ENCODE measurements around the gene FKTN. TPM values are rescaled to one million over a fixed set of nuclear protein-coding genes. Genes with fewer than 3 reads are reported as not detected.
A peak's percentile ranks its signal among the peaks of the same experiment; 100 is the strongest.

Gene FKTN
- total RNA-seq, 2 donors from 2014 or later: 10.2 to 20.5 TPM

DNA sequence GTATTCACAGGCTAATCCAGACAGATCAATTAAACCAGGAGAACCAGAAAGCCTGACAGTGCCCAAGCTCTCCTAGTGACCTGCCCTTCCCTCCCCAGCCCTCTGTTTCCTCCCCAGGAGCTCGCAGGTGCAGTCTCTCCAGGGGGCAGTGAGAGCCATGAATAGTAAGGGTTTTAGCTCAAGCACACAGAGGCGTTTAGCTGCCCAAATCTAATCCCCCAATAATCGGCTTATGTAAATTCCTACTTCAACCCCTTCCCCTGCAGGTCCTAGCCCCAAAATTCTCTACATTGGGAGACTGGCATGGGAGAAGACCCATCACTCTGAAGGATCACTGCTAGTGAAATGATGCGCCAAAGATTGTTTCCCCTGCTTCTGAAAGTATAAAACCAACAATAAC, 93.9 kb downstream of the FKTN start:
- Histone ChIP-seq H3K36me3 (no peaks in the 10 kb centered on the region), H3K27ac (no peak overlapping the region), H3K27me3 (replicated peaks; ENCODE audit: insufficient read depth) (peaks cover 6% of the 10 kb centered on the region), H3K9me3 (no peaks in the 10 kb centered on the region), H3K4me3 (no peak overlapping the region), H3K4me1 (ENCODE audit: control insufficient read depth in 1 of 2, low read depth in 2 of 2) (peaks cover 9 to 11% of the 10 kb centered on the region in 2 donors)
- ATAC-seq (ENCODE audit: insufficient number of reproducible peaks, low FRiP score, low read depth) (no peak), DNase-seq (ENCODE audit: low spot score) (no peak)
- TF ChIP-seq, protein P1, sequence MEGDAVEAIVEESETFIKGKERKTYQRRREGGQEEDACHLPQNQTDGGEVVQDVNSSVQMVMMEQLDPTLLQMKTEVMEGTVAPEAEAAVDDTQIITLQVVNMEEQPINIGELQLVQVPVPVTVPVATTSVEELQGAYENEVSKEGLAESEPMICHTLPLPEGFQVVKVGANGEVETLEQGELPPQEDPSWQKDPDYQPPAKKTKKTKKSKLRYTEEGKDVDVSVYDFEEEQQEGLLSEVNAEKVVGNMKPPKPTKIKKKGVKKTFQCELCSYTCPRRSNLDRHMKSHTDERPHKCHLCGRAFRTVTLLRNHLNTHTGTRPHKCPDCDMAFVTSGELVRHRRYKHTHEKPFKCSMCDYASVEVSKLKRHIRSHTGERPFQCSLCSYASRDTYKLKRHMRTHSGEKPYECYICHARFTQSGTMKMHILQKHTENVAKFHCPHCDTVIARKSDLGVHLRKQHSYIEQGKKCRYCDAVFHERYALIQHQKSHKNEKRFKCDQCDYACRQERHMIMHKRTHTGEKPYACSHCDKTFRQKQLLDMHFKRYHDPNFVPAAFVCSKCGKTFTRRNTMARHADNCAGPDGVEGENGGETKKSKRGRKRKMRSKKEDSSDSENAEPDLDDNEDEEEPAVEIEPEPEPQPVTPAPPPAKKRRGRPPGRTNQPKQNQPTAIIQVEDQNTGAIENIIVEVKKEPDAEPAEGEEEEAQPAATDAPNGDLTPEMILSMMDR (IDR thresholded peaks at IDR 0.05): no peak

DNA sequence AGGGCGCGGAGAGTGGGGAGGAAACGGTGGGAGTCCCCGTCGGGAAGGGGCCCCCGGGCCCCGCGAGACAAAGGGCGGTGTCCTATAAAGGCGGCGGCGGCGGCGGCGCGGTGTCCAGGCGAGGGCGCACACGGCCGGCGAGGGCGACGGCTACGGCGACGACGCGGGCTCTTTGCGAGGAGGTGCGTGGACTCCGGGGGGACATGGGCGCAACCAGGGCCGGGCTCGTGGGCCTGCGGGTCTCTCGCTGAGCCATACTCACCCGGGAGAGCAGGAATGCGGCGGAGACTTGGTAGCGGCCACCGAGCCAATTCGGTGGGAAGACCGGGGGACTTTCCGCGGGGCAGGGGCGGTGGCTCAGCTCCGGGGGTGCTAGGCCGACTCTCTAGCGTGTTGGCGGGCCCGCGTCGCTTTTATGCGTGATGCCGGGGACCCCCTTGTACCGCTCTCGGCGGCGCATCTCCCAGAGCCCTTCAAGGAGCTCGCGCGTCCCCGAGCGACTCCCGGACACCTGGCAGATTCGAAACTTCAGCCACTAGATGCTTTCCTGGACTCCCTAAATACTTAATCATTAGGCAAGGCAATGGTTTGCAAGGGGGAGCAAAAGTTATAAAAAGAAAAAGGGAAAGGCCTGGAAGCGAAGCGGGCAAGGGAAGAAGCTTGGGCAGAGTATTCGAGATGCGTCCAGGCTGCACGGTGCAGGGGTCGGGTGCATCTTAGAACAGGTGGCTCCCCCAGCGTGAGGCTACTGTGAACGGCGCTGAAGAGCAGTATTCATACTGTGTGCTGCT, 98.4 kb downstream of the FKTN start:
- Histone ChIP-seq H3K9me3 (no peaks in the 10 kb centered on the region), H3K4me3 (peak overlapping the region; percentile 68), H3K27ac (no peak overlapping the region), H3K27me3 (replicated peaks; ENCODE audit: insufficient read depth) (peaks cover 6% of the 10 kb centered on the region), H3K4me1 (ENCODE audit: control insufficient read depth in 1 of 2, low read depth in 2 of 2) (peaks cover 9 to 11% of the 10 kb centered on the region in 2 donors), H3K36me3 (no peaks in the 10 kb centered on the region)
- DNase-seq (ENCODE audit: low spot score) (no peak), ATAC-seq (ENCODE audit: insufficient number of reproducible peaks, low FRiP score, low read depth) (no peak)
- TF ChIP-seq, protein P1 (IDR thresholded peaks at IDR 0.05): no peak

DNA sequence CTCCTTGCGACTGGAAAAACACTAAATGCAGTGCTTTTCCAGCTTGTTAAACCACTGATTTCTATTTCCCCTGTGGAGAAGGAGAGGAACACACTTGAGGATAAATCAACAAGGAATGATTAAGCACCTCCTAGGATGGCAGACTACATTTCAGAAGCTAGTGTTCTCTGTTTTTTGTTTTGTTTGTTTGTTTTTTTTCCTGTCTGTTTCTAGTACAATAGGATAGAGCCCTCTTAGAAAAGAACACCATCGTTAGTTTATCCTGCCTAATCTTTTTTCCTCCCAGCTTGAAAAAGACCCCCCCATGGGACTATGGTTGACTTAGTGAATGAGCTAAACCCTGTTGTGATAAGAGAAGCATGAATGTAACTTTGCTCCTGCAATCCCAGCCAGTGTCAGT, 100.4 kb downstream of the FKTN start:
- Histone ChIP-seq H3K9me3 (no peaks in the 10 kb centered on the region), H3K36me3 (no peaks in the 10 kb centered on the region), H3K4me3 (no peak overlapping the region), H3K27me3 (replicated peaks; ENCODE audit: insufficient read depth) (peaks cover 6% of the 10 kb centered on the region), H3K4me1 (ENCODE audit: control insufficient read depth in 1 of 2, low read depth in 2 of 2) (peaks cover 9 to 11% of the 10 kb centered on the region in 2 donors), H3K27ac (no peak overlapping the region)
- TF ChIP-seq, protein P1 (IDR thresholded peaks at IDR 0.05): no peak
- ATAC-seq (ENCODE audit: insufficient number of reproducible peaks, low FRiP score, low read depth) (no peak), DNase-seq (ENCODE audit: low spot score) (no peak)

- no peaks in the 10 kb centered on the region for H3K9me3 ChIP-seq
- no peak overlapping the region for H3K27ac ChIP-seq
- no peak overlapping the region for H3K4me3 ChIP-seq
- no peak for ATAC-seq (ENCODE audit: insufficient number of reproducible peaks, low FRiP score, low read depth)
- H3K36me3 ChIP-seq: no peaks in the 10 kb centered on the region
- no peaks in the 10 kb centered on the region for H3K27me3 ChIP-seq (replicated peaks; ENCODE audit: insufficient read depth)
- DNase-seq (ENCODE audit: low spot score): no peak
- TF ChIP-seq, protein P1 (IDR thresholded peaks at IDR 0.05): no peak
- peaks cover 7 to 8% of the 10 kb centered on the region in 2 donors for H3K4me1 ChIP-seq (ENCODE audit: control insufficient read depth in 1 of 2, low read depth in 2 of 2)
Observed at GRCh38 chr9:105661011-105661410, 103.1 kb downstream of the FKTN start.

GRCh38 chr9:105662184-105663104, 104.5 kb downstream of the FKTN start, which contains the start of gene TAL2:
Gene TAL2, plus strand, starts transcription at chr9:105662457. Its CDS starts 40 bp downstream, at chr9:105662497.
- Histone ChIP-seq H3K27ac (no peak within 1 kb of the TSS), H3K4me3 (no peak within 1 kb of the TSS), H3K9me3 (no peaks in the 10 kb centered on the region), H3K27me3 (replicated peaks; ENCODE audit: insufficient read depth) (no peaks in the 10 kb centered on the region), H3K36me3 (no peaks in the 10 kb centered on the region), H3K4me1 (ENCODE audit: control insufficient read depth in 1 of 2, low read depth in 2 of 2) (no peaks in the 10 kb centered on the region)
- ATAC-seq (ENCODE audit: insufficient number of reproducible peaks, low FRiP score, low read depth) (no peak), DNase-seq (ENCODE audit: low spot score) (no peak)
- TF ChIP-seq, protein P1 (IDR thresholded peaks at IDR 0.05): no peak
